ENCODE results near the gene TUT4. TPM values are rescaled to one million over a fixed set of nuclear protein-coding genes. Genes with fewer than 3 reads are reported as not detected.
A peak's percentile ranks its signal among the peaks of the same experiment; 100 is the strongest.

The TUT4 gene
- total RNA-seq, 1 donor from 2014 or later = 56.4 TPM

DNA sequence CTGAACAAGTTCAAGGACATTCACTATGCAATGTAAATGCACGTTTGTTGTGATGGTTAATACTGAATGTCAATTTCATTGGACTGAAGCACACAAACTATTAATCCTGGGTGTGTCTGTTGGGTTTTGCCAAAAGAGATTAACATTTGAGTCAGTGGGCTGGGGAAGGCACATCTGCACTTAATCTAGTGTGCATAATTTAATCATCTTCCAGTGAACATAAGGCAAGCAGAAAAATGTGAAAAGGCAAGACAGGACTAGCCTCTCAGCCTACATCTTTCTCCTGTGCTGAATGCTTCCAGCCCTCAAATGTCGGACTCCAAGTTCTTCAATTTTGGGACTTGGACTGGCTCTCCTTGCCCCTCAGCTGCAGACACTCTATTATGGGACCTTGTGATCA is 108.4 kb downstream of the TUT4 start:
- Mint-ChIP-seq H3K4me1 (ENCODE audit: unreplicated experiment) (no peaks in the 10 kb centered on the region), H3K4me3 (ENCODE audit: unreplicated experiment) (no peak overlapping the region), H3K36me3 (ENCODE audit: unreplicated experiment) (peaks cover 27% of the 10 kb centered on the region), H3K9me3 (ENCODE audit: unreplicated experiment) (no peaks in the 10 kb centered on the region), H3K27ac (ENCODE audit: unreplicated experiment) (no peak overlapping the region), H3K27me3 (ENCODE audit: unreplicated experiment) (no peaks in the 10 kb centered on the region)
- no peak for TF ChIP-seq CTCF (IDR thresholded peaks at IDR 0.05)
- DNase-seq (ENCODE audit: extremely low spot score, unreplicated experiment) = no peak

GRCh38 chr1:52439976-52440375 is 112.9 kb downstream of the TUT4 start:
- Mint-ChIP-seq H3K4me3 (ENCODE audit: unreplicated experiment) (no peak overlapping the region), H3K9me3 (ENCODE audit: unreplicated experiment) (no peaks in the 10 kb centered on the region), H3K27ac (ENCODE audit: unreplicated experiment) (no peak overlapping the region), H3K4me1 (ENCODE audit: unreplicated experiment) (no peaks in the 10 kb centered on the region), H3K27me3 (ENCODE audit: unreplicated experiment) (no peaks in the 10 kb centered on the region), H3K36me3 (ENCODE audit: unreplicated experiment) (peaks cover 36% of the 10 kb centered on the region)
- TF ChIP-seq CTCF (IDR thresholded peaks at IDR 0.05) = no peak
- DNase-seq (ENCODE audit: extremely low spot score, unreplicated experiment) = no peak

DNA sequence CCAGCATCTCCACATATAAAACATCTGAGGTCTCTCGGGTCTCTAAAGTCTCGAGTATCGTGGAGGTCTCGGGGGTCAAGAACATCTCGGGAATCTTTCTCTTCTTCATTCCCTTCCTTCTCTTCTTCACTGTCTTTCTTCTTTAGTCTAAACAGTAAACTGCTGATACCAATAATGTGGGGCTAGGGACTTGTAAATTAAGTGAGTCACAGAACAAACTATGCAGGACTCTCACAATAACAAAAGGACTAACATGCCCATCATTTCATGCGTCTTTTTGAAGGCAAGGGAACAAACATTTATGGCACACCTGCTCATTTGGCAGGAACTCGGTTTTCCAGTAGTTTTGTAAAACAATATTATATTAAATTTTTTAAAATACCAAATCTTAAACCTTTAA is 116.1 kb downstream of the TUT4 start:
- H3K27ac Mint-ChIP-seq (ENCODE audit: unreplicated experiment) = no peak overlapping the region
- no peaks in the 10 kb centered on the region for H3K27me3 Mint-ChIP-seq (ENCODE audit: unreplicated experiment)
- no peaks in the 10 kb centered on the region for H3K4me1 Mint-ChIP-seq (ENCODE audit: unreplicated experiment)
- H3K4me3 Mint-ChIP-seq (ENCODE audit: unreplicated experiment) = no peak overlapping the region
- H3K36me3 Mint-ChIP-seq (ENCODE audit: unreplicated experiment) = peaks cover 44% of the 10 kb centered on the region
- H3K9me3 Mint-ChIP-seq (ENCODE audit: unreplicated experiment) = no peaks in the 10 kb centered on the region
- no peak for DNase-seq (ENCODE audit: extremely low spot score, unreplicated experiment)
- no peak for TF ChIP-seq CTCF (IDR thresholded peaks at IDR 0.05)

- DNase-seq (ENCODE audit: extremely low spot score, unreplicated experiment) = no peak
- peaks cover 47% of the 10 kb centered on the region for H3K36me3 Mint-ChIP-seq (ENCODE audit: unreplicated experiment)
- no peak for TF ChIP-seq CTCF (IDR thresholded peaks at IDR 0.05)
- H3K4me3 Mint-ChIP-seq (ENCODE audit: unreplicated experiment) = no peak overlapping the region
- no peaks in the 10 kb centered on the region for H3K9me3 Mint-ChIP-seq (ENCODE audit: unreplicated experiment)
- no peaks in the 10 kb centered on the region for H3K27me3 Mint-ChIP-seq (ENCODE audit: unreplicated experiment)
- no peaks in the 10 kb centered on the region for H3K4me1 Mint-ChIP-seq (ENCODE audit: unreplicated experiment)
- peak overlapping the region; percentile 45 for H3K27ac Mint-ChIP-seq (ENCODE audit: unreplicated experiment)
Measured at GRCh38 chr1:52435650-52436049, 117.2 kb downstream of the TUT4 start.

- Mint-ChIP-seq H3K27me3 (ENCODE audit: unreplicated experiment) (no peaks in the 10 kb centered on the region), H3K4me1 (ENCODE audit: unreplicated experiment) (no peaks in the 10 kb centered on the region), H3K27ac (ENCODE audit: unreplicated experiment) (no peak overlapping the region), H3K36me3 (ENCODE audit: unreplicated experiment) (peaks cover 45% of the 10 kb centered on the region), H3K9me3 (ENCODE audit: unreplicated experiment) (no peaks in the 10 kb centered on the region), H3K4me3 (ENCODE audit: unreplicated experiment) (no peak overlapping the region)
- DNase-seq (ENCODE audit: extremely low spot score, unreplicated experiment) = no peak
- no peak for TF ChIP-seq CTCF (IDR thresholded peaks at IDR 0.05)
Measured at GRCh38 chr1:52435211-52435610, 117.7 kb downstream of the TUT4 start.
